Skeletal muscle cell (primary cell): ENCODE results near the gene CNTN5.
"Not testable (repeated sequence)": the region's sequence is repeated elsewhere in the genome, so short reads cannot be mapped to it uniquely, and the experiment has no call there.

Experiments used
- DNase-seq: peaks from one replicate; pipeline ENCODE4 v3.0.0-alpha.2; 2010; ENCODE audit warnings: low read depth
- H3K4me3 ChIP-seq: 2 replicates; pipeline ENCODE4 v1.5.1; 2011; ENCODE audit warnings: low read depth, mild to moderate bottlenecking, control low read depth, low read length, moderate library complexity

Gene CNTN5

DNA sequence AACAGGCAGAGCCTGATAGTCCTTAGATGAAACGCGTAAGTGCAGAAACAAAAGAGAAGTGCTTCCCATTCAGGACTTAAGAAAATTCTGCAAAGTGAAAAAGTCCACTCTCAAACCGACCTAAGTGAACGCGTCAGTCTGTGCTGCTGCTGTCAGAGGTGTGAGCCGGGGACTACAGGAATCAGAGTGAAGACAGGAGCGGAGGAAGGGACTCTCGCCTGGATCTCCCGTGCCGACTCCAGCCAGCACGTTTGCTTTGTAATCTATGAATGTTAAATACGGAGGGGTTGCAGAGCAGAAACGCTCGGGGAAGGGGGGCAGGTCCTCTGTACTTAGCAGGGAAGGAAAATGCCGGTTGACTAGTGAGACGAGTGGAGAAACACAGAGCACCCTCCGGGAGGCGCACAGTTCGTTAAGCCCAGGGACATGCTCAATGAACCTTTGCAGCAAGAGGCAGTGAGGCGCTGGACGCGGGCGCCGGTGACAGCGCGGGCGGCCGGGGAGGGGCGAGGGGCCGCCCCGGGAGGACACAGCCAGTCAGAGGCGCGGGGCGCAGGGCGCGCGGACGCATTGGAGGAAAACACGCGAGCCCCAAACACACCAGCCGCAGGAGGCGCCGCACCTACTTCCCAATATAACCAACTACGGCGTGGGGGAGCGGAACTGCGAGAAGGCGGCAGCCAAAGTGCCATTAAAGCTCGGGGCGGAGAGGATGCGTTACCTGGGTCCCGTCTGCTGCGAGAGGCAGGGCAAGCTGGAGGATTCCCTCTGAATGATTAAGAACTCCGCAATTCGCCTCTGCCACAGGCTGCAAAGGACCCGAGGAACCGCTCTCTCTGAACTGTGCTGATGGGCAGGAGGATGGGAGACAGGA lies at the start of gene CNTN5:
TSS of gene CNTN5 (plus strand) at position 598 of the 874 bp plus-strand sequence.
- H3K4me3 ChIP-seq, result peak within 1 kb of the TSS; percentile 58
- DNase-seq, result no peak

DNA sequence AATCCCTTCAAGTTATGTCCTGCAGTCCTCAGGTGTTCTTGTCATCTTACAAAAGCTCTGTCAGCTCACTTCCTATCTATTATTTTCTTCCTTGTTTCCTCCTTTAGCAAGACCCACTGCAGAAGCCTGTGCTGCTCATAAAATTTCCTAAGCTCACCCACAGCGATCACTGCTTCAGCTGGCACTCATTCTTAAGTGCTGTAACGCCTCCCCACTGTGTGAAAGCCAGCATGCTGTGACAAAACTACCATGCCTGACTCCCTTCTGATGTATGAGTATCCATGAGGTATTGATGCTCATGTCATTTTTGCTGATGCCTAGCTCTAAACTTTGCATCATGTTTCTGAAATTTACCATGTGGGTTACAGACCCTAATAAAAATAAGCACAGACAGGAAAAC lies 41.5 kb upstream of the CNTN5 start:
- no peak overlapping the region for H3K4me3 ChIP-seq
- no peak for DNase-seq

DNA sequence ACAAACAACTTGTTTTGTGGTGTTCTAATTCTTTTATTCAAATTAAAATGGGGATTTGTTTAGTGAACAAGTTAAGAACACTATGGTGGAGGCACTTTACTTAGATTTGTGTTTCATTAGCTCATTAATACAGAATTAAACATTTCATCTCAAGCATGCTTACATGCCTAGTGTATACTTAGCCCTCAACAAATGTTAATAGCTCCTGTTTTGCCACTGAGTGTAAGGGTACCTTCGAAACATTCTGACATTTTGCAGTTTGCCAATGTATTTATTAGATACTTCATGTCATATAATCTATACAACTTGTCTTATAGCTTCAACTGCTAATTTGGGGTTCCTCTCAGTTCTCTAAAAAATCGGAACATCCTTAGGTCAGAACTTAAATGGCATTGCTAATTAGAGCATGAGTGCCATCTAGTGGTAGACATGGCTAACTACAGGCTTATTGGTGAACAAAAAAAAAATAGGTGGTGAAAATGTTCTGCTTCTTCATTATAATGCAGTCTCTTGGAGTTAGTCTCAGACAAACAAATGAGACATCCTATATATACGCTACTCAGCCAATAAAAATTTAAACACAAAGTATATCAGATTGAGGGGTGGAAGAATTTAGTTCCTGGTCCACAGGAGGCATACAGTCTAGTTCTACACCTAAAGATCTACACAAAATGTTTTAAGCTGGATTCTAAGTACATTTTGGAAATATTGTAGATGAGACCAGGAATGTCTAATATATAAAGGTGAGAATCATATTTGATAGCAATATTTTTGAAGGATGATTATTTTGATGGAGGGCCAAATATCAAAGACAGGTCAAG lies 4.9 kb upstream of the CNTN5 start:
- H3K4me3 ChIP-seq, result no peak overlapping the region
- DNase-seq, result no peak

DNA sequence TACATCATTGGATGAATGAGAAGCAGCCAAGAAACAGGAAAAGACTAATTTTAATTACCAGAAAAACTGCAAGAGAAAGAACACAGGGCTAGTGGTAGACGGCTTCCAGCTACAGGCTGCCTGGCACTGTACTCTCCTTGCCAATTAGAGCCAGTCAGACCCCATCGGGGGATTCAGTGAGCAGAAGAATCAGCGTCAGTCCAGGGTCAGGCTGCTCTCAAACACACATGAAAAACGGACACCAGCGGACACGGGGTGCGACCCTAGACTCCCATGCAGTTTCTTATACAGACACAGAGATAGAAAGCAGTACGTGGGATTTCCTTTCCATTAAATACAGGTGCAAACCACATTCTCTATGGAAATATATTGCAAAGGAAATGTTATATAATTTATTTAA lies 1.1 kb upstream of the CNTN5 start:
- DNase-seq, result no peak

DNA sequence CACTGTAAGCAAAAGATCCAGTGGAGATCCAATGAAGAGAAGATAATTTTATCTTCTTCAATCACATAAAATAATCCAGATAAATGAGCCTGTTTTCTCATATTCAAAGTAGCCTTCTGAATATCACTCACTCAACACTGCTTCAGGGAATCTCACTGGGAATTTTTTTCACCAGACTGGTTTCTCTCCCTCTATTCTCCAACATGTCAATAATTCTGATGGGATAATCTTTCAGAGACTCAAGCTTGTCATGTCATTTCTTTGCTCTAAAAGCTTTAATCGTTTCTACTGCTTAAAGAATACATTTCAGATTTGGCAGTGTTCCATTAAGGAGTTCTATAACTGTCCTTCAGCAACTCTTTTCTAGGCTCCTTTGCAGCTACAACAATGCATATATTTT lies 16.3 kb downstream of the CNTN5 start:
- no peak for DNase-seq
- no peak overlapping the region for H3K4me3 ChIP-seq

More for the DNA sequence above, 1.1 kb upstream of the CNTN5 start:
- no peak overlapping the region for H3K4me3 ChIP-seq

DNA sequence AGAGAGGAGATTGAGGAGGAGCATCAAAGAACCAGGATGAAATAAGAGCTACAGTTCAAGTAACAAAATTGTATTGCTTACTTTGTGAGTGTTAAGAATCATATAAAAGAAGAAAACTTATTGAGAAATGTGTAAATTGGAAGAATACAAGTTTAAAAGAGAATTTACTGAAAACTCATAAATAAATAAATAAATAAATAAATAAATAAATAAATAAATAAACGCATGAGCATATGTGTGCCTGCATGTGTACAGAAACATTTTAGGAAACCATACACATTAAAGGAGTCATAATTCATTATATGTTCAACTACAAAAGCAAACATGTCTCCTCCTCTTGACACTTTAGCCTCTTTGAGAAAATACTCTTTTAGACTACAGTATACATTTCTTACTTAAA lies 42.6 kb downstream of the CNTN5 start:
- no peak for DNase-seq
- no peak overlapping the region for H3K4me3 ChIP-seq

DNA sequence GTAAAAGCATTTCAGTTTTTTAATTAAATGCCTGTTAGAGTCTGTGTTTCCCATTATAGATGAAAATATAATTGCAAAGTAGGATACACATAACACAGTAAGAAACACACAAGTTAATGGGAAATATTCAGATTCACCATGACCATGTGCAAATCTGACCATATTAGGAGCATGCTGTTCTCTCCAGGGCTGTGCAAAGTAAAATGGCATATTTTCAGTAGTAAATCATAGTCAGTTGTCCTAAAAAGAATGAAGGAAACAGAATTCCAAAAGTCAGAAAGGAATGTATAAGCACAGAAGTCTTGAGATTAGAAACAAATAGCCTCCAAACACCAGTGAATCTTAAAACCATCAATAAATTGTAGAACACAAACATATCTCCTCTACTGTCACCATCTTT lies 44.4 kb downstream of the CNTN5 start:
- no peak overlapping the region for H3K4me3 ChIP-seq
- DNase-seq, result no peak

DNA sequence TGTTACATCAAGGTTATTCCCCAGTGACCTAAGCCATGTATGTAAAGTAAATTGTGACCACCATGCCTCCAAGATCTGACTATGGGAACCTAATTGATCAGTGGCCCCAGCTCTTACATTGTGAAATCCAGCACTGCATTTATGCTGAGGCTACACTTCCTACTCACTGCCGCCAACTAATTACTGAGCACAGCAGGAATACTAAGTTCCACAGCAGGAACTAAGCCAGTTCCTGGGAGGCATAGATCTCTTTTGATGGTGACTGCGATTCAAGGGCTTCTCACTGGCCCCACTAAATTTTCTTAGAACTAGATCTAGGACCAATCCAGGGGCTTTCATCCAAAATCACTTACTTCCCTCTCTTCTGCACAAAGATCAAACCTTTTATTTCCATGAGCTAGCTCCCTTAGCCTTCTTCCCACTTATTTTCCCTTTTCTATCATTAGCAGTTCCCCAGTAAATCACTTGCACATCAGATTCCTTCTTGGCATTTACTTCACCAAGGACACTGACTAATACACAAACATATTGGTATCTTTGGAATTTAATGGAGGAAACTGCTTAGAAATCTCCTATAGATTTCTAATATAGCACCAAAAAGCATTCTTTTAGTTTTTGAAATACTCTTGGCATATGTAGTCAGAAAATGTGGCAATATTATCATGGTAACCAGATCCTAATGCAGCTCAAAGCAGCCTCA lies 46.0 kb downstream of the CNTN5 start:
- DNase-seq, result no peak
- no peak overlapping the region for H3K4me3 ChIP-seq

DNA sequence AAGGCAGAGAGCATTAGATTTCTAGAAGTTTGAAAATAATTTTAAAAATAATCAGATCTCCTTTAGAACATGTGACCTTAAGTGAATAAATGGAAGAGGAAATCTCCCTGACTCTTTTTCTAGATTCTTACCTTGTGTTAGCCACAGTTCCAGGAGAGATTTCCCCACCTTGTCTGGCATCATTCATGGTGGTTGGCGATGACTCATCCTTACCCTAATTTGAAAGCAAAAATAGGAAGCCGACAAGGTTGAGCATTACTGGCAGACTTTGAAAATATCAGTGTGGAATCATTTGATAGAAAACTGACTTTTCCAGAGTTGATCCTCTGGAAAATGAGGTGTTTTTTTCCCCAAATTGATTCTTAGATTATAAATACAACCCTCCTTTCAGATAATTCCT lies 48.1 kb downstream of the CNTN5 start:
- no peak for DNase-seq
- H3K4me3 ChIP-seq, result no peak overlapping the region

DNA sequence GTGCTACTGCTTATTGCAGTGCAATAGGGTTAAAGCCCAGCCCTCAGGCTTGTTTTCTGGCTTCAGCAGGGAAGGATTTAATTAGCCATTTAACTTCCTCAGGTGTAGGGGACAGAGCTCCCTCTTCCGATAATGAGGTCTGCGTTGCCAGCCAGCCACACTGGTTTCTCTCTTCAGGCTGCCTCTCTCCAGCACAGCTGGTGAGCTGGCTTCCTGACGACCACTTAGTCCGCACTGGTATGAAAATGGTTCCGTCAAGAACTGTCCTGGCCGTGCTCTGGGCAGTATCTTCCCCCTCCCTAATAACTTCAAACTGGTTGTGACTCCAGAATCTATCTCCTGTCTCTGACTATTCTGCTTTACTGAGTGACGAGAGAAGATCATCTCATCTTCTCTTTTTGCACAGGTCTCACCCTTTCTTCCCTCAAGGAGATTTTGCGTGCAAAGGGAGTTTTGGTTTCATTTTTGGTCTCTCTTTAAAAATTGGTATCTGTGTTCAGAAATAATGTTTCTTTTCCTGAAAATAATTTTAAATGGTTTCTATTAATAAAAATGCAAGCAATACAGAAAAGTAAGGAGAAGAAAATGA lies 49.2 kb downstream of the CNTN5 start:
- peak overlapping the region; percentile 49 for H3K4me3 ChIP-seq
- DNase-seq, result peak; percentile 4

DNA sequence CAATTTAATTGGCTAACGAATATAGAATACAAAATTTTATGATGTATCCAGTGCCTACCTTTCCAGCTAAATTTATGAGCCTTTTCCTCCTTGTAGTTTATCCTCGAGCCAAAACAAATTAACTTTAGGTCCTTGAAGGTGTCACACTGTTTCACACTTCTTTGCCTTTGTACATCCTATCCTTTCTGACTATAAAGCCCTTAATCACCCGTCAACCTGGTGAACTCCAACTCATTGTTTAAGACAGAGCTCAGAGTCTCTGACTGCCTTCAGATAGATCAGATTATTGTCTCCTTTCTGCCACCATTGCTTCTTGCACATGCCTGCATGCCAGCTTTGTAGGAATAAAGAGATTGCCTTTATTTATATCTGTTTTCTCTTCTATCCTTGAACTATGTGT lies 58.8 kb downstream of the CNTN5 start:
- DNase-seq, result no peak
- no peak overlapping the region for H3K4me3 ChIP-seq

DNA sequence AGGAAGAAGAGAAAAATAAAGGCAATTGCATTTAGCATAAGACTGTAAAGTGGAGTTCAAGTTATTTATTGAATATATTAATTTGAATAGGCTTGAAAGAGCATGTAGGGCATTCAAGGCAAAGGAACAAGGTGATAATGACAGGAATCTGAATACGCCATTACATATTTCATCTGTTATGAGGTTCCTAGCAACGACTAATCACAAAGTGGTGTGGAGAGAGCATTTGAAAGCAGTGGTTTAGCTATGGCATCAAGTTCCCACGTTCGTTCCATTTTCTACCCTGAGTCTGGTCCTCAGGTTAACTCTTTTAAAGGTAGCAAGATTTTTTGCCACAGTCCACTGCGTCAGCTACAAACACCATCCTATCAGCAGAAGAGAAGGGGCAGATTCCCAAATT lies 59.4 kb downstream of the CNTN5 start:
- H3K4me3 ChIP-seq, result no peak overlapping the region
- no peak for DNase-seq

DNA sequence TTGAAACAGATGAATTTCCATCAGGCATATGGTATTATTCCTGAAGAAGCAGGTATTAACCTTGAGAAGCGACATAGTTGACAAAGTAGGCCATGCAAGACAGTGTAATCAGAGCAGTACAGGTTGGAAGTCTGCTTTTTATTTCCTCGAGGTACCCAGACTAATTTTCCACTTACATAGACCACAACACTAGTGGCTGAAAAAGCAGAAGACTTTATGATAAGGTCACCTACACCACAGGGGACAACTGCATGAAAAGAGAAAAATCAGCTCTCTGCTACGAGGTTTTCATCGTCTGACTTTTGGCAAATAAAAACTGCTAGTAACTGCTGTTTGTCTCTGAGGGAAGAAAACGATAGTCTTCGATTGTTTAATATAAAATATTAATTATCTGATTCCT lies 77.5 kb downstream of the CNTN5 start:
- no peak overlapping the region for H3K4me3 ChIP-seq
- DNase-seq, result no peak

DNA sequence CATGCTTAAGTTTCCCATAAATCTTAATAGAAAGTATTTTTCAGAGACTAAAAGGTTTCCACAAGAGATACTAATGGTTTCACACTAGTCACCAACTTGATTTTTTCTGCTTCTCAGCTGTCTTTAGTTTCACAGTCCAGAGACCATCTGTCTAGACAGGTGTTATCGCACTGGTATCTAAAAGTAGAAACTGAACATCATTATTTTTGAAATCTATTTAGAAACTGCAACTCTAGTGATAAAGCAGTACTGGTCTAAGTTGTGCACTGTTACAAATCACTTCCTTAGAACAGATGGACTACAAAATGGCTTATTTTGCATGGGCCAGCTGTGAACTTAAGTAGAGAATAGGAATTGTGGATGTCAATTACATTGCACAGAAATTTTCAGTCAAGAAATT lies 78.0 kb downstream of the CNTN5 start:
- peak; percentile 4 for DNase-seq
- H3K4me3 ChIP-seq, result no peak overlapping the region

DNA sequence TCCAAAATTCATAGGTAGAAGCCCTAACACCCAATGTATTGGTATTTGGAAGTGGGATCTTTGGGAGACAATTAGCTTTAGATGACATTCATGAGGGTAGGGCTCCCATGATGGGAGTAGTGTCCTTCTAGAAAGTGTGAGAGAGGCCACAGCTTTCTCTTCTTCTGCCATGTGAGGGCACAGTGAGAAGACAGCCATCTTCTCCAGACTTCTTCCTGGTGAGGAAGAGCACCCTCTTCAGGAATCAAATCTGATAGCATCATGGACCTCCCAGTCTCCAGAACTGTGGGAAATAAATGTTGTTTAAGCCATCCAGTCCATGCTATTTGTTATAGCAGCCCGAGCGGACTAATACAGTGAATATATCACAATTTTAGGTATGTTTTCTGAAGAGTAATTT lies 96.9 kb downstream of the CNTN5 start:
- DNase-seq, result no peak

DNA sequence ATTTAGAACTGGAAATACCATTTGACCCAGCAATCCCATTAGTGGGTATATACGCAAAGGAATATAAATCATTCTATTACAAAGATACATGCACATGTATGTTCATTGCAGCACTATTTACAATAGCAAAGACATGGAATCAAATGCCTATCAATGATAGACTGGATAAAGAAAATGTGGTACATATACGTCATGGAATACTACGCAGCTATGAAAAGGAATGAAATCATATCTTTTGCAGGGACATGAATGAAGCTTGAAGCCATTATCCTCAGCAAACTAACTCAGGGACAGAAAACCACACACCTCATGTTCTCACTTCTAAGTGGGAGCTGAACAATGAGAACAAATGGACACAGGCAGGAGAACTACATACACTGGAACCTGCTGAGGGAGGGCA lies 113.1 kb downstream of the CNTN5 start:
- not testable (repeated sequence) for DNase-seq, H3K4me3 ChIP-seq

More for the DNA sequence above, 96.9 kb downstream of the CNTN5 start:
- no peak overlapping the region for H3K4me3 ChIP-seq

DNA sequence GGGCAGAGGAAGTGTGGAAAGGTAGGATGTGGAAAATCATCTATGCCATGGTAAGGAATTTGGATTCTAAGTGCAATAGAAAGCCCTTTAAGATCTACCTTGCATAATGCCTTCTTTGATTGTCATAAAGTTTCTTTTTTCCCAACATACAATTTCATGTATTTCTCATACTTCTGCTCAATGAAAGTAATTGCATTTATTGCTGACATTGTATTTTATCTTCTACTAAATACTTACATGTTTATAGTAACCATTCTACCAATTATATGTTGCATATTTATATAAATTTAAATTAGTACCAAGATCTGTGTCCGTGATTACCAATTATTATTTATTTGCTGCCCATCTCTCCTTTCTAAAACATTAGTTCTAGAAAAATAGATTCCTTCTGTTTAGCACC lies 114.8 kb downstream of the CNTN5 start:
- no peak overlapping the region for H3K4me3 ChIP-seq
- no peak for DNase-seq

DNA sequence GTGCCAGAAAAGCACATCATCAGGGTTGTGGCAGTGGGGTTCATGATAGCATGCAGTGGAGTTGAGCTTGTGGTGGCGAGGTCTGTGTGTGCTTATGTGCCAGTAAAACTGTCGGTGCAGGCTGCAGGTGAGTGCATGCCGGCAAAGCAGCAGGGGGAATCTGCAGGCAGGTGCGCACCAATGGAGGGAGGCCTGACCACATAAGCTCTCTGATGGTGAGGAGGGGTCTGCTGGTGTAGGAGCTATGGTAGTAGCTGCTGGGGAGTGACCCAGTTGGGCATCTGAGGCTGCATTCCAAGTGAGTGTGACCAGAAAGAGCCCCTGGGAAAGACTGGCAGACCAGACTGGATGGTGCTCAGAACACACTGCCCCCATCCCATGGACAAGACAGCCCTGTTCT lies 121.5 kb downstream of the CNTN5 start:
- no peak overlapping the region for H3K4me3 ChIP-seq

DNA sequence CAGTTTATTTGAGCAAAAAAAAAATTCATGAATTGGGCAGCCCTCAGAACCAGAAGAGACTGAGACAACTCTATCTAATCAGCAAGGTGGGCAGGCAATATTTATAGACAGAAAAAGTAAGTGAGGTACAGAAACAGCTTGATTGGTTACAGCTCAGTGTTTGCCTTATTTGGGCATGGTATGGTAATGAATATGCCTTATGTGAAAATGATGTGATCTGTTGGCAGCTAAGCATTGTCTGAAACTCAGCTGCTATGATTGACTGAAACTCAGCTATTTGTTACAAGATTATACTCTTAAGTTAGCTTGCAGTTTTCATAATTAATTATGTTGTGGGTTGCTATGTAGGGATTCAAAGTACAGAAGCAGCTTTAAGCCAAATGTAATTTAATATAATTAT lies 127.6 kb downstream of the CNTN5 start:
- no peak for DNase-seq
- H3K4me3 ChIP-seq, result no peak overlapping the region

More for the DNA sequence above, 121.5 kb downstream of the CNTN5 start:
- DNase-seq, result no peak

DNA sequence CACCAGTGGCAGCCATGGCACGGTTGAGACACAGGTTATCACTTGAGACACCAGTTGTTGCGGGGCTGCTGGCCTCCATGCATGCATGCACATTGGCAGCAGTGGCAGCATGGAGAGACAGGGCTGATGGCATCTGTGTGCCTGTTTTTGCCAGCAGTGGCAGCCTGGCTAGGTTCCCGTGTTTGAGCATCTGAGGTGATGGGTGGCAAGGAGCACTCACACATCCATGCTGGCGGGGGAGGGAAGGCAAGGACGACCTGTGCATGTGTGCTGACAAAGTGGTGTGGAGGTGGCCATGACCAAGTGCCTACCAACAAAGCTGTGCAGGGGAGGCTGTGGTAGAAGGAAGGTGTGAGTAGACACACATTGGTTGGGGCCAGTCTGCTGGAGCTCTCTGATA lies 133.5 kb downstream of the CNTN5 start:
- no peak overlapping the region for H3K4me3 ChIP-seq
- DNase-seq, result no peak
